Measurements from ENCODE around the gene TRIP4. TPM values are rescaled to one million over a fixed set of nuclear protein-coding genes. Genes with fewer than 3 reads are reported as not detected.

TRIP4 gene
- total RNA-seq, 1 donor from 2014 or later = 9.4 TPM

GRCh38 chr15:64464276-64465005, 76.8 kb downstream of the TRIP4 start:
- no peak for DNase-seq (ENCODE audit: low read depth)
- H3K4me3 ChIP-seq (ENCODE audit: low read depth, low read length) = no peak overlapping the region

GRCh38 chr15:64466408-64467141, 78.9 kb downstream of the TRIP4 start:
- TF ChIP-seq, protein P1, sequence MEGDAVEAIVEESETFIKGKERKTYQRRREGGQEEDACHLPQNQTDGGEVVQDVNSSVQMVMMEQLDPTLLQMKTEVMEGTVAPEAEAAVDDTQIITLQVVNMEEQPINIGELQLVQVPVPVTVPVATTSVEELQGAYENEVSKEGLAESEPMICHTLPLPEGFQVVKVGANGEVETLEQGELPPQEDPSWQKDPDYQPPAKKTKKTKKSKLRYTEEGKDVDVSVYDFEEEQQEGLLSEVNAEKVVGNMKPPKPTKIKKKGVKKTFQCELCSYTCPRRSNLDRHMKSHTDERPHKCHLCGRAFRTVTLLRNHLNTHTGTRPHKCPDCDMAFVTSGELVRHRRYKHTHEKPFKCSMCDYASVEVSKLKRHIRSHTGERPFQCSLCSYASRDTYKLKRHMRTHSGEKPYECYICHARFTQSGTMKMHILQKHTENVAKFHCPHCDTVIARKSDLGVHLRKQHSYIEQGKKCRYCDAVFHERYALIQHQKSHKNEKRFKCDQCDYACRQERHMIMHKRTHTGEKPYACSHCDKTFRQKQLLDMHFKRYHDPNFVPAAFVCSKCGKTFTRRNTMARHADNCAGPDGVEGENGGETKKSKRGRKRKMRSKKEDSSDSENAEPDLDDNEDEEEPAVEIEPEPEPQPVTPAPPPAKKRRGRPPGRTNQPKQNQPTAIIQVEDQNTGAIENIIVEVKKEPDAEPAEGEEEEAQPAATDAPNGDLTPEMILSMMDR (conservative IDR thresholded peaks at IDR 0.05; ENCODE audit: low read depth, low read length) = no peak
- no peak overlapping the region for H3K4me3 ChIP-seq (ENCODE audit: low read depth, low read length)
- DNase-seq (ENCODE audit: low read depth) = no peak

More at GRCh38 chr15:64464276-64465005, 76.8 kb downstream of the TRIP4 start:
- TF ChIP-seq, protein P1 (conservative IDR thresholded peaks at IDR 0.05; ENCODE audit: low read depth, low read length) = no peak

DNA sequence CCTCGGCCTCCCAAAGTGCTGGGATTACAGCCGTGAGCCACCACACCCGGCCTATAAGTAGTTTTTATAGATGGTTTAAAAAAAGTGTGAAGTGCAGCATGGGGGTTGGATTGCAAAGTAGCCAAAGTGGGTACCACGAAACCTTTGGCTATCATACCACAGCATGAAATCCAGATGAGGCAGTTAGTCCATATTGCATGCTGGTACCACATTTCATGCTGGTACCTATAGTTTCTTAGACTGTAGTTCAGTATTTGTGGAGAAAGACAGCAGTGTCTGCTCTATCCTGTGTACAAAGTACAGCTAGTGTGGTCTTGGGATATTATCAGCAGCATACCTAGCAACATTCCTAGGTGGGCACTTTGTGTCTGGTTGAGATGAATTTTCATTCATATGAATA, 84.5 kb downstream of the TRIP4 start:
- TF ChIP-seq, protein P1 (conservative IDR thresholded peaks at IDR 0.05; ENCODE audit: low read depth, low read length) = no peak
- no peak overlapping the region for H3K4me3 ChIP-seq (ENCODE audit: low read depth, low read length)
- no peak for DNase-seq (ENCODE audit: low read depth)

DNA sequence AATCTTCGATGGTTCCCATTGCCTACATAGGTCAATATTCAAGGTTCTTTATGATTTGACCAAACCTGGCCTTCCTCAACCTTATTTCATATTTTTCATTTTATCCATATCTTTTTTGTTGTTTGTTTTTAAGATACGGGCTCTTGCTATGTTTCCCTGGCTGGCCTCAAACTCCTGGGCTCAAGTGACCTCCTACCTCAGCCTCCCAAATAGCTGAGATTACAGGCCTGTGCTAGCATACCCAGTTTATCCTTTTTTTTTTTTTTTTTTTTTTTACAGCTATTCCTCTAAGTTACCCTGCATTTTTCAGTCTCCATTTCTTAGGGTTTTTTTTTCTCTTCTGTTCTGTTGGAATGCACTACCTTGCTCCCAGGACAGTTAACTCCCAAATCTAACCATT, 87.2 kb downstream of the TRIP4 start:
- no peak for DNase-seq (ENCODE audit: low read depth)
- H3K4me3 ChIP-seq (ENCODE audit: low read depth, low read length) = no peak overlapping the region
- TF ChIP-seq, protein P1 (conservative IDR thresholded peaks at IDR 0.05; ENCODE audit: low read depth, low read length) = no peak

- no peak overlapping the region for H3K4me3 ChIP-seq (ENCODE audit: low read depth, low read length)
- TF ChIP-seq, protein P1 (conservative IDR thresholded peaks at IDR 0.05; ENCODE audit: low read depth, low read length) = no peak
- no peak for DNase-seq (ENCODE audit: low read depth)
Observed at GRCh38 chr15:64476550-64476949, 88.9 kb downstream of the TRIP4 start.

DNA sequence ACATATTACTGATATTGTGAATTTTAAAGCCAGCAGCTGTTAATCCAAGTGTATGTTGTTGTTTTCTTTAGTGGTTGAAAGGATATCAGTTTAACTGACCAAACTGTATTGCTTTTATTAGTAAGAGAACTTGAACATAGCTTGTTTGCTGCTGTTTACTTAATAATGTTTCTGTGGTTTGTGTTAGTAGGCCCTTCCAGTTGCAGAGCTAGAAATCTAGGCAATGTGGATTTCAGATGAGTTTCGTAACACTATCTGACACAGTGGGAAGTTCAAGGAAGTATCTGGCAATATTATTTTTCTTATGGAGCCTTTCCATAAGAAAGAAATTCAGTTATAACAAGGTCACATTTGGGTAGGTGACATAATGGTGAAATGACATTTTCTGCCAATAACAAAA, 91.2 kb downstream of the TRIP4 start:
- H3K4me3 ChIP-seq (ENCODE audit: low read depth, low read length) = no peak overlapping the region
- TF ChIP-seq, protein P1 (conservative IDR thresholded peaks at IDR 0.05; ENCODE audit: low read depth, low read length) = no peak
- DNase-seq (ENCODE audit: low read depth) = no peak

Data from epithelial cell of proximal tubule (primary cell).